HG03342 (cell line): ENCODE measurements around the gene DISC1.
"Not testable (repeated sequence)": the region's sequence is repeated elsewhere in the genome, so short reads cannot be mapped to it uniquely, and the experiment has no call there.

Source experiments
- ATAC-seq: cut with Tn5 transposase; IDR thresholded peaks from one replicate; pipeline ENCODE4 v1.9.1; 2021; ENCODE audit warnings: mild to moderate bottlenecking, moderate library complexity; ENCODE audit not compliant: unreplicated experiment

The DISC1 gene

GRCh38 chr1:231666937-231667608 is 40.5 kb downstream of the DISC1 start:
- ATAC-seq: no peak

GRCh38 chr1:231667896-231668506 is 41.4 kb downstream of the DISC1 start:
- ATAC-seq: no peak

- ATAC-seq: no peak
These were observed 42.2 kb downstream of the DISC1 start for GRCh38 chr1:231668826-231669225.

GRCh38 chr1:231669864-231670621 is 43.5 kb downstream of the DISC1 start:
- ATAC-seq: not testable (repeated sequence)

GRCh38 chr1:231670755-231671154 is 44.2 kb downstream of the DISC1 start:
- no peak for ATAC-seq

- ATAC-seq: no peak
These were observed 48.0 kb downstream of the DISC1 start for GRCh38 chr1:231674575-231674974.

GRCh38 chr1:231676487-231676886 is 49.9 kb downstream of the DISC1 start:
- ATAC-seq: no peak

GRCh38 chr1:231677442-231677841 is 50.9 kb downstream of the DISC1 start:
- no peak for ATAC-seq

- ATAC-seq: no peak
These were observed 51.4 kb downstream of the DISC1 start for GRCh38 chr1:231678011-231678432.

- no peak for ATAC-seq
These were observed 52.5 kb downstream of the DISC1 start for GRCh38 chr1:231679109-231679508.

GRCh38 chr1:231681006-231681405 is 54.4 kb downstream of the DISC1 start:
- ATAC-seq: no peak

- no peak for ATAC-seq
These were observed 56.2 kb downstream of the DISC1 start for GRCh38 chr1:231682779-231683178.

GRCh38 chr1:231683439-231684165 is 57.0 kb downstream of the DISC1 start:
- no peak for ATAC-seq

- no peak for ATAC-seq
These were observed 58.0 kb downstream of the DISC1 start for GRCh38 chr1:231684356-231685244.

- no peak for ATAC-seq
These were observed 59.8 kb downstream of the DISC1 start for GRCh38 chr1:231686384-231686783.

GRCh38 chr1:231688989-231689388 is 62.4 kb downstream of the DISC1 start:
- ATAC-seq: no peak

- ATAC-seq: no peak
These were observed 63.5 kb downstream of the DISC1 start for GRCh38 chr1:231690059-231690458.

- no peak for ATAC-seq
These were observed 65.1 kb downstream of the DISC1 start for GRCh38 chr1:231691618-231692259.

GRCh38 chr1:231693361-231694074 is 66.9 kb downstream of the DISC1 start:
- no peak for ATAC-seq
